NCI-H82 (cell line): ENCODE data around the gene BEAN1.
A peak's percentile ranks its signal among the peaks of the same experiment; 100 is the strongest.

Source experiments
- DNase-seq: peaks from one replicate; lab custom pipeline; 2025; lab: John Stamatoyannopoulos, UW

BEAN1 gene

GRCh38 chr16:66470556-66470955 lies 43.5 kb downstream of the BEAN1 start:
- DNase-seq, result no peak

GRCh38 chr16:66471264-66471663 lies 44.2 kb downstream of the BEAN1 start:
- no peak for DNase-seq

GRCh38 chr16:66471716-66472393 lies 44.8 kb downstream of the BEAN1 start:
- no peak for DNase-seq

- no peak for DNase-seq
Measured at GRCh38 chr16:66473051-66473571, 46.0 kb downstream of the BEAN1 start.

- no peak for DNase-seq
Measured at GRCh38 chr16:66473654-66474519, 46.8 kb downstream of the BEAN1 start.

GRCh38 chr16:66474750-66475199 lies 47.7 kb downstream of the BEAN1 start:
- DNase-seq, result no peak

GRCh38 chr16:66475232-66475631 lies 48.1 kb downstream of the BEAN1 start:
- DNase-seq, result no peak

GRCh38 chr16:66476328-66477027 lies 49.4 kb downstream of the BEAN1 start:
- peak; percentile 40 for DNase-seq

GRCh38 chr16:66477028-66477515 lies 50.0 kb downstream of the BEAN1 start:
- no peak for DNase-seq

GRCh38 chr16:66478733-66479511 lies 51.8 kb downstream of the BEAN1 start:
- peak; percentile 64 for DNase-seq

GRCh38 chr16:66479661-66480264 lies 52.7 kb downstream of the BEAN1 start:
- DNase-seq, result no peak

- DNase-seq, result no peak
Measured at GRCh38 chr16:66480265-66481080, 53.4 kb downstream of the BEAN1 start.

GRCh38 chr16:66481081-66481942 lies 54.2 kb downstream of the BEAN1 start:
- no peak for DNase-seq

GRCh38 chr16:66481943-66482390 lies 54.9 kb downstream of the BEAN1 start:
- DNase-seq, result no peak

- DNase-seq, result peak; percentile 78
Measured at GRCh38 chr16:66483689-66484452, 56.8 kb downstream of the BEAN1 start.

GRCh38 chr16:66484453-66485213 lies 57.5 kb downstream of the BEAN1 start:
- no peak for DNase-seq

- DNase-seq, result no peak
Measured at GRCh38 chr16:66485376-66485775, 58.3 kb downstream of the BEAN1 start.
